Transverse colon (tissue), 3 donors: ENCODE measurements around the gene GTF3C5.

ENCODE experiments used
- EP300 ChIP-seq: sonication (generic); formaldehyde crosslinking; IDR thresholded peaks from one replicate; pipeline ENCODE4 v1.6.1; 2017; ENCODE audit warnings: antibody characterized with exemption, low read depth
- POLR2AphosphoS5 ChIP-seq, 3 donors: sonication (generic); formaldehyde crosslinking; IDR thresholded peaks; one replicate each; pipeline ENCODE4 v1.6.1; 2016; ENCODE audit warnings: antibody characterized with exemption in 3 of 3

GRCh38 chr9:133063159-133063499 is 32.3 kb downstream of the GTF3C5 start:
- TF ChIP-seq EP300 (no peak), POLR2AphosphoS5 (IDR thresholded peaks at IDR 0.05) (no peak)
